ENCODE data around the gene ACTR3.

DNA sequence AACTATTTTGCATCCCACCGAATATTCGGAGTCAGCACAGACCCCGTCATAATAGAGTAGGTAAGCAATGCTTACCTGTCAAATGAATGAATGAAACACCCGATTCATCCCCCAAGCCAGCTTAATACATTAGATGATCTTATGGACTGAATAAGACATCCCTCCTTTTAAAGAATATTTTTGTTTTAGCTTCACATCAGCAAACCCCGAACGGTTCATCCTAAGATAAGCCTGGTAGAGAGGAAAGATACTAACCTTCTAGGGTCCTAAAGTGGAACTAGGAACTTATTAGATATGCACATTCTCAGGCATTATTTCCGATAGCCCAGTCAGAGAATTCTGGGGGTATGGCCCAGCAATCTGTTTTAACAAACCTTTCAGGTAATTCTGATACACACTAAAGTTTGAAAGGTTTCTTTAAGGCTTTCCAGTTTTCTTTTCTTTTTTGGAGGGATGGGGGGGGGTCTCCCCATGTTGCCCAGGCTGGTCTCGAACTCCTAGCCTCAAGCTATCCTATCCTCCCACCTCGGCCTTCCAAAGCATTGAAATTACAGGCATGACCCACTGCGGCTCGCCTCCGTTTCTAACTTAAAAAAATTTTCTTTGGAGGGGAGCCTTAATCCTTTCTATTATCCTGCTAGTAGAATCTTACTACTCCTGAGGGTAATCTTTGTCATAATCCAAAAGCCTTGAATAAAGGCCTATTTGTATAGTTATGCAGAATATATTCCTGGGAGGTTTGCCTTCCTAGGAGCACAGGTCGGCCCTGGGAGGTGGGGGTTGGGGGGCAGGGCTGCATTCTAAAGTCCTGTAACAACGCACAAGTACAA, 1.0 kb upstream of the ACTR3 start:
- TF ChIP-seq, protein P1, sequence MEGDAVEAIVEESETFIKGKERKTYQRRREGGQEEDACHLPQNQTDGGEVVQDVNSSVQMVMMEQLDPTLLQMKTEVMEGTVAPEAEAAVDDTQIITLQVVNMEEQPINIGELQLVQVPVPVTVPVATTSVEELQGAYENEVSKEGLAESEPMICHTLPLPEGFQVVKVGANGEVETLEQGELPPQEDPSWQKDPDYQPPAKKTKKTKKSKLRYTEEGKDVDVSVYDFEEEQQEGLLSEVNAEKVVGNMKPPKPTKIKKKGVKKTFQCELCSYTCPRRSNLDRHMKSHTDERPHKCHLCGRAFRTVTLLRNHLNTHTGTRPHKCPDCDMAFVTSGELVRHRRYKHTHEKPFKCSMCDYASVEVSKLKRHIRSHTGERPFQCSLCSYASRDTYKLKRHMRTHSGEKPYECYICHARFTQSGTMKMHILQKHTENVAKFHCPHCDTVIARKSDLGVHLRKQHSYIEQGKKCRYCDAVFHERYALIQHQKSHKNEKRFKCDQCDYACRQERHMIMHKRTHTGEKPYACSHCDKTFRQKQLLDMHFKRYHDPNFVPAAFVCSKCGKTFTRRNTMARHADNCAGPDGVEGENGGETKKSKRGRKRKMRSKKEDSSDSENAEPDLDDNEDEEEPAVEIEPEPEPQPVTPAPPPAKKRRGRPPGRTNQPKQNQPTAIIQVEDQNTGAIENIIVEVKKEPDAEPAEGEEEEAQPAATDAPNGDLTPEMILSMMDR (IDR thresholded peaks at IDR 0.05; ENCODE audit: insufficient read depth, low read length) = no peak
- TF ChIP-seq, protein P2, sequence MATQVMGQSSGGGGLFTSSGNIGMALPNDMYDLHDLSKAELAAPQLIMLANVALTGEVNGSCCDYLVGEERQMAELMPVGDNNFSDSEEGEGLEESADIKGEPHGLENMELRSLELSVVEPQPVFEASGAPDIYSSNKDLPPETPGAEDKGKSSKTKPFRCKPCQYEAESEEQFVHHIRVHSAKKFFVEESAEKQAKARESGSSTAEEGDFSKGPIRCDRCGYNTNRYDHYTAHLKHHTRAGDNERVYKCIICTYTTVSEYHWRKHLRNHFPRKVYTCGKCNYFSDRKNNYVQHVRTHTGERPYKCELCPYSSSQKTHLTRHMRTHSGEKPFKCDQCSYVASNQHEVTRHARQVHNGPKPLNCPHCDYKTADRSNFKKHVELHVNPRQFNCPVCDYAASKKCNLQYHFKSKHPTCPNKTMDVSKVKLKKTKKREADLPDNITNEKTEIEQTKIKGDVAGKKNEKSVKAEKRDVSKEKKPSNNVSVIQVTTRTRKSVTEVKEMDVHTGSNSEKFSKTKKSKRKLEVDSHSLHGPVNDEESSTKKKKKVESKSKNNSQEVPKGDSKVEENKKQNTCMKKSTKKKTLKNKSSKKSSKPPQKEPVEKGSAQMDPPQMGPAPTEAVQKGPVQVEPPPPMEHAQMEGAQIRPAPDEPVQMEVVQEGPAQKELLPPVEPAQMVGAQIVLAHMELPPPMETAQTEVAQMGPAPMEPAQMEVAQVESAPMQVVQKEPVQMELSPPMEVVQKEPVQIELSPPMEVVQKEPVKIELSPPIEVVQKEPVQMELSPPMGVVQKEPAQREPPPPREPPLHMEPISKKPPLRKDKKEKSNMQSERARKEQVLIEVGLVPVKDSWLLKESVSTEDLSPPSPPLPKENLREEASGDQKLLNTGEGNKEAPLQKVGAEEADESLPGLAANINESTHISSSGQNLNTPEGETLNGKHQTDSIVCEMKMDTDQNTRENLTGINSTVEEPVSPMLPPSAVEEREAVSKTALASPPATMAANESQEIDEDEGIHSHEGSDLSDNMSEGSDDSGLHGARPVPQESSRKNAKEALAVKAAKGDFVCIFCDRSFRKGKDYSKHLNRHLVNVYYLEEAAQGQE (IDR thresholded peaks at IDR 0.05; ENCODE audit: insufficient replicate concordance, low read depth) = no peak
- TF ChIP-seq GABPA (IDR thresholded peaks at IDR 0.05; ENCODE audit: low read depth) = no peak

Data from HL-60 (cell line).